Neuronal stem cell (in vitro differentiated cells): ENCODE data around the gene PPARG.

ENCODE experiments used
- DNase-seq: peaks from one replicate; pipeline ENCODE4 v3.0.0-alpha.2; 2013; ENCODE audit warnings: low spot score
- H2AFZ ChIP-seq: one replicate; pipeline ENCODE4 v1.6.1; 2013; ENCODE audit warnings: mild to moderate bottlenecking, low read length, inconsistent platforms
- H2AK5ac ChIP-seq: 2 replicates; pipeline ENCODE4 v1.6.1; 2013; ENCODE audit warnings: low read depth, mild to moderate bottlenecking, inconsistent platforms, low read length, moderate library complexity, mixed read lengths
- H2BK120ac ChIP-seq: 2 replicates; pipeline ENCODE4 v1.6.1; 2013; ENCODE audit warnings: low read depth, mild to moderate bottlenecking, inconsistent platforms, low read length, moderate library complexity, mixed read lengths
- H2BK12ac ChIP-seq: one replicate; pipeline ENCODE4 v1.6.1; 2013; ENCODE audit warnings: low read length, inconsistent platforms
- H2BK15ac ChIP-seq: 2 replicates; pipeline ENCODE4 v1.6.1; 2013; ENCODE audit warnings: mild to moderate bottlenecking, low read length, inconsistent platforms, mixed read lengths
- H2BK5ac ChIP-seq: one replicate; pipeline ENCODE4 v1.6.1; 2013; ENCODE audit warnings: inconsistent platforms, mild to moderate bottlenecking, low read length, moderate library complexity
- H3K14ac ChIP-seq: one replicate; pipeline ENCODE4 v1.6.1; 2013; ENCODE audit warnings: low read length, inconsistent platforms
- H3K18ac ChIP-seq: 2 replicates; pipeline ENCODE4 v1.6.1; 2013; ENCODE audit warnings: low read length, inconsistent platforms
- H3K23ac ChIP-seq: 2 replicates; pipeline ENCODE4 v1.6.1; 2013; ENCODE audit warnings: low read depth, mild to moderate bottlenecking, mixed read lengths, low read length, inconsistent platforms; ENCODE audit not compliant: poor library complexity
- H3K27ac ChIP-seq: replicated peaks from 3 replicates; pipeline ENCODE4 v1.5.1; 2013; ENCODE audit warnings: low read length, inconsistent platforms
- H3K27me3 ChIP-seq, 3 experiments: 2 replicates each; pipeline ENCODE4 v1.6.1; 2013; ENCODE audit warnings: low read length in 3 of 3, mild to moderate bottlenecking in 2 of 3, inconsistent platforms in 1 of 3, low read depth in 1 of 3, mixed read lengths in 1 of 3, moderate library complexity in 1 of 3; ENCODE audit not compliant: control insufficient read depth in 3 of 3, insufficient read depth in 3 of 3
- H3K36me3 ChIP-seq, 2 donors: replicated peaks in 1 of 2; 2 replicates each; pipeline ENCODE4 v1.6.1; 2013; ENCODE audit warnings: low read length in 2 of 2; ENCODE audit not compliant: control insufficient read depth in 2 of 2, insufficient read depth in 2 of 2
- H3K4ac ChIP-seq: 2 replicates; pipeline ENCODE4 v1.6.1; 2013; ENCODE audit warnings: inconsistent platforms, mild to moderate bottlenecking, low read length, moderate library complexity
- H3K4me1 ChIP-seq, 2 donors: 1 replicate in 1 of 2; 2 replicates in 1 of 2; pipeline ENCODE4 v1.6.1; 2013; ENCODE audit warnings: low read length in 2 of 2, low read depth in 1 of 2; ENCODE audit not compliant: control insufficient read depth in 2 of 2, insufficient read depth in 1 of 2
- H3K4me2 ChIP-seq: one replicate; pipeline ENCODE4 v1.6.1; 2013; ENCODE audit warnings: mild to moderate bottlenecking, low read length, inconsistent platforms; ENCODE audit not compliant: insufficient read depth, poor library complexity, severe bottlenecking
- H3K4me3 ChIP-seq, 2 donors: 2 replicates each; pipeline ENCODE4 v1.5.1; 2013; ENCODE audit warnings: low read length in 2 of 2, mild to moderate bottlenecking in 2 of 2, inconsistent platforms in 1 of 2, moderate library complexity in 1 of 2
- H3K79me1 ChIP-seq: one replicate; pipeline ENCODE4 v1.6.1; 2013; ENCODE audit warnings: low read depth, mild to moderate bottlenecking, inconsistent platforms, low read length, moderate library complexity
- H3K9ac ChIP-seq: one replicate; pipeline ENCODE4 v1.6.1; 2013; ENCODE audit warnings: mild to moderate bottlenecking, low read depth, low read length, inconsistent platforms; ENCODE audit not compliant: poor library complexity
- H3K9me3 ChIP-seq, 2 donors: replicated peaks in 1 of 2; 2 replicates each; pipeline versions ENCODE3 to v1.6.1; 2013; ENCODE audit warnings: low read length in 2 of 2, mild to moderate bottlenecking in 2 of 2, inconsistent platforms in 1 of 2, low read depth in 1 of 2, mixed read lengths in 1 of 2, moderate library complexity in 1 of 2; ENCODE audit not compliant: control insufficient read depth in 2 of 2, insufficient read depth in 1 of 2
- H4K8ac ChIP-seq: one replicate; pipeline ENCODE4 v1.6.1; 2013; ENCODE audit warnings: low read depth, mild to moderate bottlenecking, inconsistent platforms, low read length, moderate library complexity
- H4K91ac ChIP-seq: one replicate; pipeline ENCODE4 v1.6.1; 2013; ENCODE audit warnings: low read length, low read depth, mild to moderate bottlenecking, inconsistent platforms; ENCODE audit not compliant: poor library complexity
- WGBS, 2 donors: extraction: QIAGEN DNeasy Blood & Tissue Kit; methylation state at CpG; one replicate each; pipeline ENCODE4 v1.1.7; 2013; ENCODE audit warnings: missing lambda C conversion rate in 2 of 2, mixed read lengths in 1 of 2; ENCODE audit not compliant: insufficient read length in 2 of 2, insufficient replicate concordance in 1 of 2; ENCODE audit errors: extremely low coverage in 2 of 2; 5-methylcytosine and 5-hydroxymethylcytosine counted together

PPARG gene

DNA sequence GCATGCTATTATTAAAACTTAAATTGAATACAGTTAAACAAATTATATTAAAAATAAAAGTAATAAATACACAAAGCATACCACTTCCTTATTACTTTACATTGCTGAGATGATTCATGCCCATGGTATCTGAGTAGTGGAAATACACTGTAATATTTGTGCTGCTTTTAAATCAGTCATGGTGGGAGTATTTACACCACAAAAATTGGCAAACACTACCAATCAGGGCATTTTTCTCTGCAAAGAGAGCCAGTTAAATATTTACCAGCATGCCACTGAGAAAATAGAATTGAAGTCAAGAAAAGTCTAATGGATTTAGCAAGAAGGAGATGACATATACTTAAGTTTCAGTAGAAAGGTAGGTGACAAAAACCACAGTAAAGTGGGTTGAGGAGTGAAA is 19.6 kb downstream of the PPARG start:
- Histone ChIP-seq H3K27me3 (peaks cover 0 to 6% (median 0%) of the 10 kb centered on the region in 3 experiments), H3K9ac (no peak overlapping the region), H4K8ac (no peak overlapping the region), H3K14ac (no peak overlapping the region), H2BK15ac (no peak overlapping the region), H2AK5ac (no peak overlapping the region), H4K91ac (no peak overlapping the region), H3K27ac (no peak overlapping the region), H2BK120ac (no peak overlapping the region), H3K4ac (no peak overlapping the region), H2BK12ac (no peak overlapping the region), H2AFZ (no peak overlapping the region), H3K18ac (no peak overlapping the region), H3K4me1 (no peaks in the 10 kb centered on the region), H3K4me3 (no peak overlapping the region), H3K4me2 (no peak overlapping the region), H3K23ac (no peak overlapping the region), H2BK5ac (no peak overlapping the region), H3K9me3 (no peaks in the 10 kb centered on the region), H3K36me3 (no peaks in the 10 kb centered on the region), H3K79me1 (no peaks in the 10 kb centered on the region)
- no peak for DNase-seq

DNA sequence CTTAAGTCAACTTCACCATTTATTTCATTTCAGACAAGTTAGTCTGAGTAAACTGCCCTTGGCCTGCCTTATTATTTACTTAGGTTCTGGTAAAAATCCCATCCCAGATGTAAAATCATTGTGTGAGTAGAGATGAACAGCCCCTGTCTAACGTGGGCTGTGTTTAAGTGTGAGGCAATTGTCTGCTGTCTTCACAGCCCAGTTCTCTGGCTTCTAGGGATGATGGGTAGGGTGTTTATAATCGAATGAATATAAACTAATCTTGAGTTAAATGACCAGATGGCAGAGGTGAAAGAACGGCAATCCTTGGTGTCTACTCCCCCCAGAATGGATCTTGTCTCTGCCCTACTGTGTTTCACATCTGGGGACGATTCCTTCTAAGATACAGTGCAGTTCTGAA is 20.8 kb downstream of the PPARG start:
- Histone ChIP-seq H4K8ac (no peak overlapping the region), H3K36me3 (no peaks in the 10 kb centered on the region), H3K27ac (no peak overlapping the region), H3K18ac (no peak overlapping the region), H2AK5ac (no peak overlapping the region), H3K9me3 (no peaks in the 10 kb centered on the region), H3K14ac (no peak overlapping the region), H2BK12ac (no peak overlapping the region), H3K4me3 (no peak overlapping the region), H3K79me1 (no peaks in the 10 kb centered on the region), H4K91ac (no peak overlapping the region), H2BK15ac (no peak overlapping the region), H3K4ac (no peak overlapping the region), H2BK120ac (no peak overlapping the region), H3K23ac (no peak overlapping the region), H3K4me2 (no peak overlapping the region), H3K9ac (no peak overlapping the region), H2AFZ (no peak overlapping the region), H3K27me3 (no peaks in the 10 kb centered on the region), H2BK5ac (no peak overlapping the region), H3K4me1 (no peaks in the 10 kb centered on the region)
- no peak for DNase-seq
- WGBS, 2 donors, result no CpG with 5 or more reads among the region's 4 CpGs

DNA sequence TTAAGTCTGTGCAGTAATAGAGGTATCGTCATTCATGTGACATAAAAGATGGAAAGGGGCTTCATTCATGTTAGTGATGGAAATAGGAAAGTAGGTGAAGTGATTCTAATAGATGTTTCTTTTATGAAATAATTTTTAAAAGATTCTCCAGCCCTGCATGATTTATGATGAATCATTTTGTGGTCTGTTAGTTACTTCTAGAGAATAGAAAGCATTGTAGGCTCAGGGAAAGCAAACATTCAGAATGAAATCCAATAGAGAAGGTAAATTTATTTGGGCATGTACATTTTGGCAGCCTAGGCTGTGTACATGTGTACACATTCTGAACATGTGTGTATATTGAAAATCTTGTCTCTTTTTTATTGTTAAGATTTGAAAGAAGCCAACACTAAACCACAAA is 23.1 kb downstream of the PPARG start:
- Histone ChIP-seq H3K23ac (no peak overlapping the region), H2BK5ac (no peak overlapping the region), H2BK12ac (no peak overlapping the region), H4K8ac (no peak overlapping the region), H3K4me2 (no peak overlapping the region), H2AFZ (no peak overlapping the region), H3K18ac (no peak overlapping the region), H3K36me3 (no peaks in the 10 kb centered on the region), H3K9me3 (no peaks in the 10 kb centered on the region), H2BK15ac (no peak overlapping the region), H3K14ac (no peak overlapping the region), H3K79me1 (no peaks in the 10 kb centered on the region), H3K27me3 (peaks cover 0 to 4% (median 0%) of the 10 kb centered on the region in 3 experiments), H3K9ac (no peak overlapping the region), H3K27ac (no peak overlapping the region), H3K4me3 (no peak overlapping the region), H3K4me1 (no peaks in the 10 kb centered on the region), H2BK120ac (no peak overlapping the region), H2AK5ac (no peak overlapping the region), H3K4ac (no peak overlapping the region), H4K91ac (no peak overlapping the region)
- DNase-seq, result no peak
- no CpG with 5 or more reads among the region's 1 CpG for WGBS, 2 donors

DNA sequence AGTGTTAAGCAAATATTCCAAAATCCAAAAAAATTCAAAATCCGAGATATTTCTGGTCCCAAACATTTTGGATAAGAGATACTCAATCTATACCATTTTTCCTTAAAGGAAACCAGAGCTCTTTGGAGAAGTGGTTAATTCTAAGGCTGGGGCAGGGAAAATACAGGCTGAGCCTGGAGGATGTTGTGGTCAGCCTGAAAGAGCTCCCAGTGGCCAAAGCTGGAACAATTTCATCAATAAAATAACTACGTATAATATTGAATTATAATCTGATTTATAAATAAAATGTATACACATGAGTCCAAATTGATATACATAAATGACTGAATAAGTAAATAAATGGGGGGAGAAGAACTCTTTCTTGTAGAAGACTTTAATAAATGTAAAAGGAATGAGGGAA is 24.6 kb downstream of the PPARG start:
- Histone ChIP-seq H2AFZ (no peak overlapping the region), H3K14ac (no peak overlapping the region), H2BK5ac (no peak overlapping the region), H3K4ac (no peak overlapping the region), H3K18ac (no peak overlapping the region), H3K36me3 (no peaks in the 10 kb centered on the region), H3K4me1 (no peaks in the 10 kb centered on the region), H3K9me3 (no peaks in the 10 kb centered on the region), H3K79me1 (no peaks in the 10 kb centered on the region), H2BK12ac (no peak overlapping the region), H4K8ac (no peak overlapping the region), H2AK5ac (no peak overlapping the region), H2BK15ac (no peak overlapping the region), H3K27ac (no peak overlapping the region), H4K91ac (no peak overlapping the region), H3K9ac (no peak overlapping the region), H3K27me3 (peaks cover 0 to 8% (median 0%) of the 10 kb centered on the region in 3 experiments), H3K4me2 (no peak overlapping the region), H3K23ac (no peak overlapping the region), H2BK120ac (no peak overlapping the region), H3K4me3 (no peak overlapping the region)
- WGBS, 2 donors, result no CpG with 5 or more reads among the region's 2 CpGs
- no peak for DNase-seq
